ENCODE data around the gene TNFRSF18.

The TNFRSF18 gene

GRCh38 chr1:1210726-1211540, 4.5 kb upstream of the TNFRSF18 start:
- no peak for DNase-seq (ENCODE audit: low read depth)
- no peak for TF ChIP-seq CTCF (IDR thresholded peaks at IDR 0.05; ENCODE audit: low read length, missing control alignments)

GRCh38 chr1:1208713-1209433, 2.5 kb upstream of the TNFRSF18 start:
- no peak for TF ChIP-seq CTCF (IDR thresholded peaks at IDR 0.05; ENCODE audit: low read length, missing control alignments)
- no peak overlapping the region for H3K4me3 ChIP-seq (replicated peaks; ENCODE audit: low read depth, low read length)
- no peak for DNase-seq (ENCODE audit: low read depth)

More at GRCh38 chr1:1210726-1211540, 4.5 kb upstream of the TNFRSF18 start:
- H3K4me3 ChIP-seq (replicated peaks; ENCODE audit: low read depth, low read length), result no peak overlapping the region

GRCh38 chr1:1207571-1207892, 1.1 kb upstream of the TNFRSF18 start:
- no peak overlapping the region for H3K4me3 ChIP-seq (replicated peaks; ENCODE audit: low read depth, low read length)
- DNase-seq (ENCODE audit: low read depth), result no peak

GRCh38 chr1:1206966-1207531, 657 bp upstream of the TNFRSF18 start:
- no peak for TF ChIP-seq CTCF (IDR thresholded peaks at IDR 0.05; ENCODE audit: low read length, missing control alignments)
- no peak for DNase-seq (ENCODE audit: low read depth)
- no peak overlapping the region for H3K4me3 ChIP-seq (replicated peaks; ENCODE audit: low read depth, low read length)

More at GRCh38 chr1:1207571-1207892, 1.1 kb upstream of the TNFRSF18 start:
- TF ChIP-seq CTCF (IDR thresholded peaks at IDR 0.05; ENCODE audit: low read length, missing control alignments), result no peak

- no peak overlapping the region for H3K4me3 ChIP-seq (replicated peaks; ENCODE audit: low read depth, low read length)
- no peak for DNase-seq (ENCODE audit: low read depth)
- TF ChIP-seq CTCF (IDR thresholded peaks at IDR 0.05; ENCODE audit: low read length, missing control alignments), result no peak
Measured at GRCh38 chr1:1205769-1206375, 520 bp downstream of the TNFRSF18 start.

- no peak for TF ChIP-seq CTCF (IDR thresholded peaks at IDR 0.05; ENCODE audit: low read length, missing control alignments)
- no peak for DNase-seq (ENCODE audit: low read depth)
- H3K4me3 ChIP-seq (replicated peaks; ENCODE audit: low read depth, low read length), result no peak overlapping the region
Measured at GRCh38 chr1:1204998-1205768, 1.2 kb downstream of the TNFRSF18 start.
